GM12878 (cell line): ENCODE results near the gene AGAP1. TPM values are rescaled to one million over a fixed set of nuclear protein-coding genes. Genes with fewer than 3 reads are reported as not detected.

ENCODE experiments used
- ATAC-seq: fragments of 200-7000 bp; cut with Tn5 transposase; 3 replicates; pipeline ENCODE4 v1.9.1; 2020; ENCODE audit warnings: mild to moderate bottlenecking, moderate library complexity
- BruUV-seq: library from RNA; stranded (reverse); fragments of 400-500 nt; replicated peaks from 2 replicates; lab custom pipeline; 2021; lab: Mats Ljungman, UMichigan
- CTCF ChIA-PET: fragments of 300-600 bp; sonication (Branson Sonifier 250); formaldehyde crosslinking; extraction: SDS; loops from one replicate; lab custom pipeline; 2021; ENCODE audit warnings: inconsistent platforms; lab: Yijun Ruan, JAX
- POLR2A ChIA-PET: fragments of 350-600 bp; formaldehyde crosslinking; extraction: SDS; loops from one replicate; lab custom pipeline; 2021; ENCODE audit warnings: inconsistent platforms; lab: Charles Lee
- RAD21 ChIA-PET: fragments of 300-600 bp; sonication (Branson Sonifier 250); formaldehyde crosslinking; loops from one replicate; lab custom pipeline; 2023; ENCODE audit warnings: antibody characterized with exemption; ENCODE audit not compliant: unreplicated experiment; lab: Charles Lee
- SMC1A ChIA-PET: fragments of 300-600 bp; sonication (Branson Sonifier 250); formaldehyde crosslinking; loops from one replicate; lab custom pipeline; 2023; ENCODE audit not compliant: unreplicated experiment, uncharacterized antibody; lab: Charles Lee
- DNase-seq: peaks from one replicate; pipeline ENCODE4 v3.0.0-alpha.2; 2011; ENCODE audit warnings: low read depth, low spot score
- FAIRE-seq: peaks from 3 replicates; lab custom pipeline; 2011; peaks lifted over from hg19 to GRCh38; lab: Jason Lieb, UNC
- H2AFZ ChIP-seq: 2 replicates; pipeline ENCODE4 v1.6.0; 2011; ENCODE audit warnings: low read depth, low read length, control low read depth; ENCODE audit not compliant: control insufficient read depth
- H3K27ac ChIP-seq: 2 replicates; pipeline ENCODE4 v1.5.1; 2011; ENCODE audit warnings: control low read depth; ENCODE audit not compliant: control insufficient read depth, insufficient read depth
- H3K27me3 ChIP-seq, 2 experiments: replicated peaks in 1 of 2; 2 replicates each; pipeline versions ENCODE4 v1.6.0 to v1.6.1; 2011; ENCODE audit warnings: low read length in 1 of 2; ENCODE audit not compliant: control insufficient read depth in 2 of 2, insufficient read depth in 2 of 2
- H3K36me3 ChIP-seq, 2 experiments: 2 replicates each; pipeline ENCODE4 v1.5.1; 2011; ENCODE audit warnings: low read length in 1 of 2; ENCODE audit not compliant: control insufficient read depth in 2 of 2, insufficient read depth in 2 of 2
- H3K4me1 ChIP-seq: 2 replicates; pipeline ENCODE4 v1.6.1; 2011; ENCODE audit warnings: mild to moderate bottlenecking, low read length, moderate library complexity, mixed read lengths; ENCODE audit not compliant: control insufficient read depth, insufficient read depth
- H3K4me2 ChIP-seq: 2 replicates; pipeline ENCODE4 v1.6.0; 2011; ENCODE audit warnings: control low read depth; ENCODE audit not compliant: control insufficient read depth, insufficient read depth
- H3K4me3 ChIP-seq: fragments of 200-600 bp; sonication (generic); 2 replicates; pipeline ENCODE4 v1.5.1; 2016
- H3K79me2 ChIP-seq: 2 replicates; pipeline ENCODE4 v1.6.0; 2011; ENCODE audit warnings: low read length; ENCODE audit not compliant: control insufficient read depth, insufficient read depth
- H3K9ac ChIP-seq: 2 replicates; pipeline ENCODE4 v1.8.0; 2011; ENCODE audit warnings: low read length, control low read depth, mixed read lengths; ENCODE audit not compliant: control insufficient read depth, insufficient read depth
- H3K9me3 ChIP-seq: replicated peaks from 3 replicates; pipeline ENCODE4 v1.5.1; 2011; ENCODE audit warnings: mild to moderate bottlenecking, low read length; ENCODE audit not compliant: control insufficient read depth, insufficient read depth
- H4K20me1 ChIP-seq: 2 replicates; pipeline ENCODE4 v1.6.0; 2011; ENCODE audit not compliant: control insufficient read depth, insufficient read depth
- CBFB ChIP-seq: IDR thresholded peaks from 2 replicates; pipeline ENCODE4 v1.6.1; 2016; ENCODE audit warnings: antibody characterized with exemption, low read depth
- ETV6 ChIP-seq, 2 experiments: fragments of 450-650 bp in 1 of 2; IDR thresholded peaks in 1 of 2; conservative IDR thresholded peaks in 1 of 2; 2 replicates each; pipeline ENCODE4 v1.6.1; 2014; ENCODE audit warnings: antibody characterized with exemption in 1 of 2, borderline replicate concordance in 1 of 2, low read depth in 1 of 2, mild to moderate bottlenecking in 1 of 2, moderate library complexity in 1 of 2
- JUND ChIP-seq: IDR thresholded peaks from 2 replicates; pipeline ENCODE4 v1.6.1; 2012; ENCODE audit warnings: low read depth, mild to moderate bottlenecking, low read length, improper control_type of control experiment, moderate library complexity
- MAX ChIP-seq: IDR thresholded peaks from 2 replicates; pipeline ENCODE4 v1.6.1; 2012; ENCODE audit warnings: low read depth, low read length, improper control_type of control experiment
- NFYA ChIP-seq: IDR thresholded peaks from 2 replicates; pipeline ENCODE4 v1.6.1; 2011; ENCODE audit warnings: low read depth, mild to moderate bottlenecking, low read length, improper control_type of control experiment, borderline replicate concordance
- NR2F1 ChIP-seq: fragments of 450-650 bp; conservative IDR thresholded peaks from 2 replicates; pipeline ENCODE4 v1.6.1; 2017; ENCODE audit warnings: mild to moderate bottlenecking
- NRF1 ChIP-seq: conservative IDR thresholded peaks from 2 replicates; pipeline ENCODE4 v1.6.1; 2011; ENCODE audit warnings: mild to moderate bottlenecking, low read depth, low read length, improper control_type of control experiment
- STAT1 ChIP-seq: fragments of 450-650 bp; conservative IDR thresholded peaks from 2 replicates; pipeline ENCODE4 v1.6.1; 2014; ENCODE audit warnings: antibody characterized with exemption, mild to moderate bottlenecking
- STAT3 ChIP-seq: IDR thresholded peaks from 2 replicates; pipeline ENCODE4 v1.6.1; 2011; ENCODE audit warnings: low read depth, low read length, improper control_type of control experiment
- SUZ12 ChIP-seq: fragments of 200-600 bp; sonication (generic); IDR thresholded peaks from one replicate; pipeline ENCODE4 v1.6.1; 2018; ENCODE audit warnings: antibody characterized with exemption, mild to moderate bottlenecking; ENCODE audit not compliant: unreplicated experiment
- TARDBP ChIP-seq: IDR thresholded peaks from 2 replicates; pipeline ENCODE4 v1.6.1; 2016; ENCODE audit warnings: borderline replicate concordance
- USF1 ChIP-seq: IDR thresholded peaks from 2 replicates; pipeline ENCODE4 v1.6.1; 2011; ENCODE audit warnings: borderline replicate concordance, low read depth, mild to moderate bottlenecking, moderate library complexity, mixed read lengths, low read length; ENCODE audit not compliant: insufficient read depth; ENCODE audit errors: extremely low read length
- YY1 ChIP-seq: IDR thresholded peaks from 2 replicates; pipeline ENCODE4 v1.6.1; 2011; ENCODE audit warnings: low read depth, mild to moderate bottlenecking, low read length
- ZBTB4 ChIP-seq: fragments of 450-650 bp; formaldehyde crosslinking; IDR thresholded peaks from 2 replicates; pipeline ENCODE4 v1.4.0; 2022; ENCODE audit warnings: mild to moderate bottlenecking, moderate library complexity
- WGBS: methylation state at CpG from one replicate; pipeline ENCODE4 v1.1.6; 2016; ENCODE audit warnings: low lambda C conversion rate; ENCODE audit not compliant: insufficient replicate concordance, insufficient coverage; ENCODE audit errors: missing lambda C conversion rate; 5-methylcytosine and 5-hydroxymethylcytosine counted together
- in situ Hi-C: fragments of 300-500 bp; cut with MboI; formaldehyde crosslinking; loops from 9 replicates; pipeline ENCODE4 v1.14.3; 2018; ENCODE audit warnings: mixed read lengths
- intact Hi-C: fragments of 100-400 bp; cut with micrococcal nuclease; formaldehyde crosslinking; loops from one replicate; pipeline ENCODE4 v1.14.2; 2022; ENCODE audit not compliant: unreplicated experiment
- polyA plus RNA-seq, 11 experiments: library from polyadenylated mRNA; depleted of rRNA in 4 of 11; unstranded in 6 of 11; stranded (reverse) in 5 of 11; fragments of >200 nt; fragmentation: Nextera tagmentation in 4 of 11; fragmentation: Illumina TruSeq in 1 of 11; extraction: Ambion mirVana in 4 of 11; extraction: Trizol in 1 of 11; gene quantifications; 1 replicate in 1 of 11; 2 replicates in 10 of 11; pipeline versions ENCODE4 v1.2.1 to v1.2.3, GENCODE V29; 2011 to 2016; ENCODE audit warnings: inconsistent platforms in 2 of 11, missing spikeins in 2 of 11, low read depth in 1 of 11
- total RNA-seq, 4 experiments: library from RNA; depleted of rRNA in 3 of 4; stranded (reverse); fragments of >200 nt in 3 of 4; fragmentation: Illumina TruSeq in 1 of 4; extraction: Trizol in 1 of 4; gene quantifications; 2 replicates each; pipeline versions ENCODE4 v1.2.1 to v1.2.3, GENCODE V29; 2013 to 2021
- TF ChIP-seq, protein P1 (sequence below): IDR thresholded peaks from 2 replicates; pipeline ENCODE4 v1.6.1; 2012; ENCODE audit warnings: low read depth, low read length, improper control_type of control experiment
- TF ChIP-seq, protein P2 (sequence below): fragments of 450-650 bp; conservative IDR thresholded peaks from 2 replicates; pipeline ENCODE4 v1.6.1; 2017; ENCODE audit warnings: mild to moderate bottlenecking, moderate library complexity

The AGAP1 gene
- total and polyA plus RNA-seq, 10 of the 15 experiments (the other 5 are each of a cell fraction or from before 2014, with no cell fraction given): 0.05 to 0.15 (median 0.06) TPM; not detected in 7

DNA sequence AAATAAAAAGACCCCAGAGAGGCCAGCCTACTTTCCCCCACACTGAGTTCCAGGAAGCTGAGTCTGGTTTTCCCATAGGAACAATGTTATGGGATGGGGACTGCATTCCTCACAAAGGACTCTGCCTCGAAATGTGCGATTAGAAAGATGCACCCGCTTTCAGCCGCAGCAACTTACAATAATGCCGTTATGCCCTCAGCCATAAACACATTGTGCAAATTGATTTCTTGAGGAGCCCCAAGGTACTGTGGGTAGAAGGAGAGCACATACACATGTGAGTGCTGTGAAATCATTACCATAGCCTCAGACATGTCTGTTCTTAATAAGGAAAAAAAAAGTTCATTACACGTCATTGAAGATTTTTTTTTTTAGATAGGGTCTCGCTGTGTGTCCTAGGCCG is 64.7 kb downstream of the AGAP1 start:
- Histone ChIP-seq H2AFZ (no peak overlapping the region), H3K4me1 (peaks cover 3% of the 10 kb centered on the region), H3K9me3 (no peaks in the 10 kb centered on the region), H4K20me1 (no peaks in the 10 kb centered on the region), H3K79me2 (no peaks in the 10 kb centered on the region), H3K4me3 (no peak overlapping the region), H3K27me3 (no peaks in the 10 kb centered on the region), H3K4me2 (no peak overlapping the region), H3K36me3 (no peaks in the 10 kb centered on the region), H3K9ac (no peak overlapping the region), H3K27ac (no peak overlapping the region)
- FAIRE-seq (no peak), ATAC-seq (no peak), DNase-seq (no peak)
- POLR2A ChIA-PET: no interaction called here
- RAD21 ChIA-PET: no interaction called here
- CTCF ChIA-PET: no interaction called here
- SMC1A ChIA-PET: no interaction called here
- intact Hi-C loops: no loop called here
- 60% methylated on average over 8 of the region's 8 CpGs for WGBS
- no TSS peak for BruUV-seq
- in situ Hi-C loops: no loop called here
- no peak for TF ChIP-seq USF1
- TF ChIP-seq STAT3: no peak
- TF ChIP-seq, protein P1, sequence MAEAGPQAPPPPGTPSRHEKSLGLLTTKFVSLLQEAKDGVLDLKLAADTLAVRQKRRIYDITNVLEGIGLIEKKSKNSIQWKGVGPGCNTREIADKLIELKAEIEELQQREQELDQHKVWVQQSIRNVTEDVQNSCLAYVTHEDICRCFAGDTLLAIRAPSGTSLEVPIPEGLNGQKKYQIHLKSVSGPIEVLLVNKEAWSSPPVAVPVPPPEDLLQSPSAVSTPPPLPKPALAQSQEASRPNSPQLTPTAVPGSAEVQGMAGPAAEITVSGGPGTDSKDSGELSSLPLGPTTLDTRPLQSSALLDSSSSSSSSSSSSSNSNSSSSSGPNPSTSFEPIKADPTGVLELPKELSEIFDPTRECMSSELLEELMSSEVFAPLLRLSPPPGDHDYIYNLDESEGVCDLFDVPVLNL: no peak
- TF ChIP-seq ETV6 (conservative IDR thresholded peaks at IDR 0.05 in 1 of 2, IDR thresholded peaks at IDR 0.05 in 1 of 2; ENCODE audit: borderline replicate concordance in 1 of 2, low read depth in 1 of 2): no peak
- TF ChIP-seq TARDBP: no peak
- TF ChIP-seq JUND: no peak
- no peak for TF ChIP-seq YY1
- TF ChIP-seq CBFB: no peak
- no peak for TF ChIP-seq MAX
- no peak for TF ChIP-seq SUZ12
- TF ChIP-seq, protein P2, sequence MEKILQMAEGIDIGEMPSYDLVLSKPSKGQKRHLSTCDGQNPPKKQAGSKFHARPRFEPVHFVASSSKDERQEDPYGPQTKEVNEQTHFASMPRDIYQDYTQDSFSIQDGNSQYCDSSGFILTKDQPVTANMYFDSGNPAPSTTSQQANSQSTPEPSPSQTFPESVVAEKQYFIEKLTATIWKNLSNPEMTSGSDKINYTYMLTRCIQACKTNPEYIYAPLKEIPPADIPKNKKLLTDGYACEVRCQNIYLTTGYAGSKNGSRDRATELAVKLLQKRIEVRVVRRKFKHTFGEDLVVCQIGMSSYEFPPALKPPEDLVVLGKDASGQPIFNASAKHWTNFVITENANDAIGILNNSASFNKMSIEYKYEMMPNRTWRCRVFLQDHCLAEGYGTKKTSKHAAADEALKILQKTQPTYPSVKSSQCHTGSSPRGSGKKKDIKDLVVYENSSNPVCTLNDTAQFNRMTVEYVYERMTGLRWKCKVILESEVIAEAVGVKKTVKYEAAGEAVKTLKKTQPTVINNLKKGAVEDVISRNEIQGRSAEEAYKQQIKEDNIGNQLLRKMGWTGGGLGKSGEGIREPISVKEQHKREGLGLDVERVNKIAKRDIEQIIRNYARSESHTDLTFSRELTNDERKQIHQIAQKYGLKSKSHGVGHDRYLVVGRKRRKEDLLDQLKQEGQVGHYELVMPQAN: no peak
- TF ChIP-seq STAT1: no peak
- TF ChIP-seq NR2F1: no peak
- TF ChIP-seq NRF1: no peak
- TF ChIP-seq ZBTB4: no peak
- TF ChIP-seq NFYA: no peak
